Panc1 (cell line): ENCODE results near the gene CARD10. TPM values are rescaled to one million over a fixed set of nuclear protein-coding genes. Genes with fewer than 3 reads are reported as not detected.

Source experiments
- ATAC-seq: fragments of 200-7000 bp; cut with Tn5 transposase; 2 replicates; pipeline ENCODE4 v1.9.1; 2020; ENCODE audit warnings: mild to moderate bottlenecking, moderate library complexity
- BruUV-seq: library from RNA; stranded (reverse); fragments of 400-500 nt; replicated peaks from 2 replicates; lab custom pipeline; 2021; lab: Mats Ljungman, UMichigan
- CTCF ChIA-PET: fragments of 300-600 bp; sonication (Branson Sonifier 250); formaldehyde crosslinking; loops from one replicate; lab custom pipeline; 2022; ENCODE audit warnings: antibody characterized with exemption; lab: Charles Lee
- POLR2A ChIA-PET: fragments of 300-600 bp; sonication (Branson Sonifier 250); formaldehyde crosslinking; loops from one replicate; lab custom pipeline; 2022; ENCODE audit warnings: antibody characterized with exemption; lab: Charles Lee
- DNase-seq: peaks from one replicate; pipeline ENCODE4 v3.0.0-alpha.2; 2010; ENCODE audit warnings: low read depth, low spot score
- H3K27ac ChIP-seq: 2 replicates; pipeline ENCODE4 v1.5.1; 2011; ENCODE audit warnings: mild to moderate bottlenecking, low read length, inconsistent platforms
- H3K27me3 ChIP-seq: fragments of 200-500 bp; sonication (Bioruptor generic); 2 replicates; pipeline ENCODE4 v1.6.0; 2014; ENCODE audit warnings: low read length, inconsistent platforms; ENCODE audit not compliant: control insufficient read depth, insufficient read depth
- H3K36me3 ChIP-seq: fragments of 200-500 bp; sonication (Bioruptor generic); 2 replicates; pipeline ENCODE4 v1.5.1; 2014; ENCODE audit warnings: inconsistent platforms, mild to moderate bottlenecking, low read length, moderate library complexity; ENCODE audit not compliant: control insufficient read depth, insufficient read depth
- H3K4me1 ChIP-seq: 2 replicates; pipeline ENCODE4 v1.5.1; 2011; ENCODE audit warnings: inconsistent platforms, mild to moderate bottlenecking, low read length, moderate library complexity; ENCODE audit not compliant: control insufficient read depth, insufficient read depth
- H3K4me3 ChIP-seq, 2 experiments: 2 replicates each; pipeline ENCODE4 v1.5.1; 2011 to 2012; ENCODE audit warnings: low read depth in 2 of 2, low read length in 2 of 2, mild to moderate bottlenecking in 2 of 2, inconsistent platforms in 1 of 2, moderate library complexity in 1 of 2
- H3K9me3 ChIP-seq: fragments of 200-500 bp; sonication (Bioruptor generic); 2 replicates; pipeline ENCODE4 v1.5.1; 2014; ENCODE audit warnings: low read depth, mild to moderate bottlenecking, inconsistent platforms, low read length, moderate library complexity; ENCODE audit not compliant: control insufficient read depth, insufficient read depth
- POLR2AphosphoS5 ChIP-seq: IDR thresholded peaks from 2 replicates; pipeline ENCODE4 v1.6.1; 2012; ENCODE audit warnings: mild to moderate bottlenecking, low read depth, low read length, moderate library complexity
- SIN3A ChIP-seq: IDR thresholded peaks from 2 replicates; pipeline ENCODE4 v1.6.1; 2012; ENCODE audit warnings: low read depth, mild to moderate bottlenecking, low read length, moderate library complexity, borderline replicate concordance; ENCODE audit not compliant: insufficient read depth
- TCF7L2 ChIP-seq: IDR thresholded peaks from 2 replicates; pipeline ENCODE4 v1.6.1; 2011; ENCODE audit warnings: mild to moderate bottlenecking, low read depth, low read length, inconsistent platforms
- in situ Hi-C: cut with HindIII; loops from 2 replicates; pipeline ENCODE4 v1.10.0; 2016; ENCODE audit warnings: low sequenced_read_pairs, low pct_unique_long_range_greater_than_20kb
- intact Hi-C: fragments of 100-400 bp; cut with micrococcal nuclease; formaldehyde crosslinking; loops from one replicate; pipeline ENCODE4 v1.10.0; 2022; ENCODE audit not compliant: unreplicated experiment
- total RNA-seq: library from RNA; stranded (reverse); gene quantifications from one replicate; pipeline ENCODE4 v1.2.1, GENCODE V29; 2021; ENCODE audit not compliant: unreplicated experiment
- TF ChIP-seq, protein P1 (sequence below): fragments of 450-650 bp; IDR thresholded peaks from 2 replicates; pipeline ENCODE4 v1.5.1; 2017; ENCODE audit warnings: mild to moderate bottlenecking
- TF ChIP-seq, protein P2 (sequence below), 2 experiments: IDR thresholded peaks; 2 replicates each; pipeline ENCODE4 v1.6.1; 2011 to 2012; ENCODE audit warnings: low read depth in 2 of 2, control low read depth in 1 of 2, low read length in 1 of 2, mild to moderate bottlenecking in 1 of 2, moderate library complexity in 1 of 2; ENCODE audit not compliant: insufficient read depth in 1 of 2

Gene CARD10
- total RNA-seq, 1 experiment from 2014 or later, result 43.1 TPM

- H3K4me1 ChIP-seq, result peaks cover 63% of the 10 kb centered on the region
- intact Hi-C loops (no loop called here), in situ Hi-C loops (no loop called here)
- TF ChIP-seq, protein P1, sequence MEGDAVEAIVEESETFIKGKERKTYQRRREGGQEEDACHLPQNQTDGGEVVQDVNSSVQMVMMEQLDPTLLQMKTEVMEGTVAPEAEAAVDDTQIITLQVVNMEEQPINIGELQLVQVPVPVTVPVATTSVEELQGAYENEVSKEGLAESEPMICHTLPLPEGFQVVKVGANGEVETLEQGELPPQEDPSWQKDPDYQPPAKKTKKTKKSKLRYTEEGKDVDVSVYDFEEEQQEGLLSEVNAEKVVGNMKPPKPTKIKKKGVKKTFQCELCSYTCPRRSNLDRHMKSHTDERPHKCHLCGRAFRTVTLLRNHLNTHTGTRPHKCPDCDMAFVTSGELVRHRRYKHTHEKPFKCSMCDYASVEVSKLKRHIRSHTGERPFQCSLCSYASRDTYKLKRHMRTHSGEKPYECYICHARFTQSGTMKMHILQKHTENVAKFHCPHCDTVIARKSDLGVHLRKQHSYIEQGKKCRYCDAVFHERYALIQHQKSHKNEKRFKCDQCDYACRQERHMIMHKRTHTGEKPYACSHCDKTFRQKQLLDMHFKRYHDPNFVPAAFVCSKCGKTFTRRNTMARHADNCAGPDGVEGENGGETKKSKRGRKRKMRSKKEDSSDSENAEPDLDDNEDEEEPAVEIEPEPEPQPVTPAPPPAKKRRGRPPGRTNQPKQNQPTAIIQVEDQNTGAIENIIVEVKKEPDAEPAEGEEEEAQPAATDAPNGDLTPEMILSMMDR, result peak; percentile 81; the same call in 1 of the 2 replicates
- no peak for TF ChIP-seq SIN3A
- no peak for TF ChIP-seq TCF7L2
- TF ChIP-seq, protein P2, sequence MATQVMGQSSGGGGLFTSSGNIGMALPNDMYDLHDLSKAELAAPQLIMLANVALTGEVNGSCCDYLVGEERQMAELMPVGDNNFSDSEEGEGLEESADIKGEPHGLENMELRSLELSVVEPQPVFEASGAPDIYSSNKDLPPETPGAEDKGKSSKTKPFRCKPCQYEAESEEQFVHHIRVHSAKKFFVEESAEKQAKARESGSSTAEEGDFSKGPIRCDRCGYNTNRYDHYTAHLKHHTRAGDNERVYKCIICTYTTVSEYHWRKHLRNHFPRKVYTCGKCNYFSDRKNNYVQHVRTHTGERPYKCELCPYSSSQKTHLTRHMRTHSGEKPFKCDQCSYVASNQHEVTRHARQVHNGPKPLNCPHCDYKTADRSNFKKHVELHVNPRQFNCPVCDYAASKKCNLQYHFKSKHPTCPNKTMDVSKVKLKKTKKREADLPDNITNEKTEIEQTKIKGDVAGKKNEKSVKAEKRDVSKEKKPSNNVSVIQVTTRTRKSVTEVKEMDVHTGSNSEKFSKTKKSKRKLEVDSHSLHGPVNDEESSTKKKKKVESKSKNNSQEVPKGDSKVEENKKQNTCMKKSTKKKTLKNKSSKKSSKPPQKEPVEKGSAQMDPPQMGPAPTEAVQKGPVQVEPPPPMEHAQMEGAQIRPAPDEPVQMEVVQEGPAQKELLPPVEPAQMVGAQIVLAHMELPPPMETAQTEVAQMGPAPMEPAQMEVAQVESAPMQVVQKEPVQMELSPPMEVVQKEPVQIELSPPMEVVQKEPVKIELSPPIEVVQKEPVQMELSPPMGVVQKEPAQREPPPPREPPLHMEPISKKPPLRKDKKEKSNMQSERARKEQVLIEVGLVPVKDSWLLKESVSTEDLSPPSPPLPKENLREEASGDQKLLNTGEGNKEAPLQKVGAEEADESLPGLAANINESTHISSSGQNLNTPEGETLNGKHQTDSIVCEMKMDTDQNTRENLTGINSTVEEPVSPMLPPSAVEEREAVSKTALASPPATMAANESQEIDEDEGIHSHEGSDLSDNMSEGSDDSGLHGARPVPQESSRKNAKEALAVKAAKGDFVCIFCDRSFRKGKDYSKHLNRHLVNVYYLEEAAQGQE (IDR thresholded peaks at IDR 0.05; ENCODE audit: insufficient read depth in 1 of 2, low read depth in 2 of 2, low read length in 1 of 2), result no peak
- no peak overlapping the region for H3K4me3 ChIP-seq
- DNase-seq (no peak), ATAC-seq (no peak)
- ChIA-PET CTCF (no interaction called here), POLR2A (no interaction called here)
- H3K27me3 ChIP-seq, result no peaks in the 10 kb centered on the region
- H3K36me3 ChIP-seq, result no peaks in the 10 kb centered on the region
- H3K9me3 ChIP-seq, result no peaks in the 10 kb centered on the region
- peak overlapping the region; percentile 39 for H3K27ac ChIP-seq
- no TSS peak for BruUV-seq
Measured at GRCh38 chr22:37498289-37498909, 20.8 kb downstream of the CARD10 start.

DNA sequence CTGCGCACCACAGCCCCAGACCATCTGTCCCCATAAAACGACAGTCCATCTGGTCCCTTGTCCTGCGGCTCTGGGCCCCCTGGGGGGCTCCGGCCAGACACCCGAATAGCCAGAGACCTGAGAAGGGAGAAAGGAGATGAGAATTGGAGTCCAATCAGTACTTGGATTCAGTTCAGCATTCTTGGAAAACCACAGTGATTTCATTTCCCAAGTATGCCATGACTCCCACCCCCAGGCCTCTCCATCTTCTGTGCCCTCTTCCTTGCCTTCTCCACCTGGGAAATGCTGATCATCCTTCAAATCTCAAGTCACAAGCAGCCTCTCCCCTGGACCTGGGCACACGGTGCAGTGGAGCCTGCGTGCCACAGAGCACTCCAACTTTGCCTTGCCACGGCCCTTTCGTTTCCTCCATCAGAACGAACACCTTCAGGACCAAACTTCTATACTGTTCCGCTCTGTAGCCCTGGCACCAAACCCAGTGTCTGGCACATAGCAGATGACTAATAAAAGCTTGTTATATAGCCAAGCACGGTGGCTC is 22.1 kb downstream of the CARD10 start:
- Histone ChIP-seq H3K27ac (peak overlapping the region; percentile 44; the same call in 1 of the 2 replicates), H3K4me1 (peaks cover 60% of the 10 kb centered on the region), H3K9me3 (no peaks in the 10 kb centered on the region), H3K27me3 (no peaks in the 10 kb centered on the region), H3K36me3 (no peaks in the 10 kb centered on the region), H3K4me3 (no peak overlapping the region)
- in situ Hi-C loops, result no loop called here
- CTCF ChIA-PET, result interaction anchor here (1.3 kb wide), 1 partner anchor 25 kb away, joined by 3 read pairs; no protein-coding TSS in a partner anchor
- POLR2A ChIA-PET, result no interaction called here
- intact Hi-C loops, result no loop called here
- DNase-seq (peak; percentile 35), ATAC-seq (peak; percentile 37)
- no TSS peak for BruUV-seq
- TF ChIP-seq, protein P2 (IDR thresholded peaks at IDR 0.05; ENCODE audit: insufficient read depth in 1 of 2, low read depth in 2 of 2, low read length in 1 of 2), result no peak
- TF ChIP-seq SIN3A (no peak), POLR2AphosphoS5 (no peak), TCF7L2 (no peak)
- TF ChIP-seq, protein P1, result no peak
